Activated CD8-positive, alpha-beta memory T cell treated with anti-CD3 and anti-CD28 coated beads for 36 hours (primary cell): ENCODE results near the gene RNPEPL1. TPM values are rescaled to one million over a fixed set of nuclear protein-coding genes. Genes with fewer than 3 reads are reported as not detected.

Source experiments
- CTCF ChIA-PET: fragments of 350-600 bp; sonication (Branson Sonifier 250); formaldehyde crosslinking; loops from one replicate; lab custom pipeline; 2021; ENCODE audit warnings: antibody characterized with exemption; lab: Charles Lee
- POLR2A ChIA-PET: fragments of 350-600 bp; sonication (Branson Sonifier 250); formaldehyde crosslinking; loops from one replicate; lab custom pipeline; 2021; ENCODE audit warnings: antibody characterized with exemption; lab: Charles Lee
- total RNA-seq, 2 experiments: library from RNA; stranded (reverse); gene quantifications; one replicate each; pipeline ENCODE4 v1.2.3, GENCODE V29; 2021

RNPEPL1 gene
- total RNA-seq, 2 experiments from 2014 or later: 50.8 to 51.7 TPM

- CTCF ChIA-PET: interaction anchor here (1.4 to 1.8 kb wide), 3 partner anchors 21 to 62 kb away, joined by 3 to 14 read pairs (median 9); partner anchors contain the start of gene CAPN10
- POLR2A ChIA-PET: interaction anchor here (1.4 to 2.1 kb wide), 4 partner anchors 9 to 45 kb away, joined by 4 to 13 read pairs (median 8); partner anchors contain the start of gene CAPN10
Observed at GRCh38 chr2:240560084-240560479, 8.2 kb upstream of the RNPEPL1 start, which contains the start of gene DUSP28. TSS of gene DUSP28 (plus strand) at chr2:240560357. CDS start at chr2:240560685, 328 bp downstream.

DNA sequence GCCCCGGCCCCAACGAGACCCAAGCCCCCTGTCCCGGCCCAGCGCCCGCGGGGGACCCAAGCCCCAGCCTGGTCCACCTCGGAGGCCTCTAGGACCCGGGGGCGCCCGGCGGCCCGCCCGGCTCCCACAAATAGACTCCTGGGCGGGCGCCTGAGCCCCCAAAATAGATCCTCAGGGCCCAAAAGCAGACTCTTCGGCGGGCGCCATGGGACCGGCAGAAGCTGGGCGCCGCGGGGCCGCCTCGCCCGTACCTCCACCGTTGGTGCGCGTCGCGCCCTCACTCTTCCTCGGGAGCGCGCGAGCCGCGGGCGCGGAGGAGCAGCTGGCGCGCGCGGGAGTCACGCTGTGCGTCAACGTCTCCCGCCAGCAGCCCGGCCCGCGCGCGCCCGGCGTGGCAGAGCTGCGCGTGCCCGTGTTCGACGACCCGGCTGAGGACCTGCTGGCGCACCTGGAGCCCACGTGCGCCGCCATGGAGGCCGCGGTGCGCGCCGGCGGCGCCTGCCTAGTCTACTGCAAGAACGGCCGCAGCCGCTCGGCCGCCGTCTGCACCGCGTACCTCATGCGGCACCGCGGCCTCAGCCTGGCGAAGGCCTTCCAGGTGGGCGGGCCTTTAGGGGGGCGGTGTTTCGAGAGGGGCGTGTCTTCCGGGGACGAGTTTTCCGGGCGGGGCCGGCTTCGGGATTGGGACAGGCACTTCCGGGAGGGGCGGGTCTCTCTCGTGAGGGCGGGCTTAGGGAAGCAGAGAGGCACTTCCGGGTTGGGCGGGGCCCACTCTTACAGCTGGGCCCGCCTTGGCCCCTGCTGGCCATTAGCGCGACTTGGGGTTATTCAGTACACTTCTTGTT lies 7.6 kb upstream of the RNPEPL1 start:
- ChIA-PET CTCF (interaction anchor here (1.4 to 1.8 kb wide), 4 partner anchors 20 to 61 kb away, joined by 3 to 14 read pairs (median 8); partner anchors contain the start of gene CAPN10), POLR2A (interaction anchor here (1.4 to 2.1 kb wide), 4 partner anchors 8 to 46 kb away, joined by 4 to 13 read pairs (median 8); partner anchors contain the start of gene CAPN10)

- ChIA-PET POLR2A (interaction anchor here (1.4 to 2.1 kb wide), 4 partner anchors 8 to 46 kb away, joined by 4 to 13 read pairs (median 8); partner anchors contain the start of gene CAPN10), CTCF (interaction anchor here (1.4 to 1.8 kb wide), 4 partner anchors 19 to 60 kb away, joined by 3 to 14 read pairs (median 8); partner anchors contain the start of gene CAPN10)
Observed at GRCh38 chr2:240561325-240561971, 6.8 kb upstream of the RNPEPL1 start.

DNA sequence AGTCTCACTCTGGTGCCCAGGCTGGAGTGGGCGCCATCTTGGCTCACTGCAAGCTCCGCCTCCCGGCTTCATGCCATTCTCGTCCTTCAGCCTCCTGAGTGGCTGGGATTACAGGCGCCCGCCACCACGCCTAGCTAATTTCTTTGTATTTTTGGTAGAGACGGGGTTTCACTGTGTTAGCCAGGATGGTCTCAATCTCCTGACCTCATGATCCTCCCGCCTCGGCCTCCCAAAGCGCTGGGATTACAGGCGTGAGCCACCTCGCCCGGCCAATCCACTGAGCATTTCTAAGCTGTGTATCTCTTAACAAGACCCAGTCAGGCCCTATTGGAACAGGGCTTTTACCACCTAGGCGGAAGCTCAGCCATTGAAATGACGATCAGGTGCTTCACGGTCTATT lies 5.1 kb upstream of the RNPEPL1 start:
- CTCF ChIA-PET: interaction anchor here (0.9 to 4.2 kb wide), 4 partner anchors 17 to 49 kb away, joined by 4 to 30 read pairs (median 4); partner anchors contain the start of gene CAPN10
- POLR2A ChIA-PET: interaction anchor here (0.7 to 5.2 kb wide), 2 partner anchors 17 to 23 kb away, joined by 3 to 52 read pairs; partner anchors contain the start of gene CAPN10

- ChIA-PET POLR2A (interaction anchor here (2.5 to 5.2 kb wide), 3 partner anchors 16 to 58 kb away, joined by 11 to 52 read pairs (median 19); partner anchors contain the start of gene CAPN10), CTCF (interaction anchor here (1.2 to 4.2 kb wide), 5 partner anchors 15 to 58 kb away, joined by 4 to 42 read pairs (median 30); partner anchors contain the start of gene CAPN10)
Observed at GRCh38 chr2:240563951-240564560, 4.2 kb upstream of the RNPEPL1 start.

DNA sequence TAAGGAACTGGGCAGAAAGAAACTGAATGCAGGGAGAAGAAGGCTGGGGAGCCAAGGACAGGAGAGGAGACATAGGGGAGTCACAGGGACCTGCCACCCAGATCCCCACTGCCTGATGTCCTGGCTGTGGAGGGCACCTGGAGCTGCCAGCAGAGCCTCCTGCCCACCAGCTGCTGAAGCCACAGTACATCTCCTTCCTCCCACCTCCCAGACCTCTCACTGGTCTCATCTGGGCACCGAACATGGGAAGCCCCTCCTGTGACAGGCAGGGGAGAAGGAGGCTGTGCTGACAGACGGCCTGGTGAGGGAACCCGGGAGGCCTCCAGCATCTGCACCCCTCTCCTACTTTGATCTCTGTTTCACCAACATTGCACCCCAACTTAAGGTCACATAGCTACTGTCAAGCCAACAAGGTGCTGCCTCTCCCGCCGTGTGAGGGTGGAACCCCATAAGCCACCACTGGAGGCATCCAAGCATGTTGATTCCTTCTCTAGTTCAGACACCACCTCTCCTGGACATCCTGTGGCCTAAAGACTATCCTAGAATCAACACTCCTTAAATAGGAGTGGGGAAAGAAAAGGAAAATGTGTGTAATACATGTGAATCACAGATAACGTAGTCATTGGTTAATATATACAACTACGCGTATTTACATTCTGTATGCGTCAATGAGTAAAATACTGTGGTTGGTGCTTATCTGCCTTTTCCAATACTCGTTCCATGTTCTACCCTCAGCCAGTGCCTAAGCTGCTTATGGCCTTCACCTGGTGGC lies 3.5 kb upstream of the RNPEPL1 start:
- ChIA-PET CTCF (interaction anchor here (1.9 to 4.2 kb wide), 5 partner anchors 14 to 57 kb away, joined by 8 to 42 read pairs (median 30); partner anchors contain the start of gene CAPN10), POLR2A (interaction anchor here (2.5 to 5.2 kb wide), 3 partner anchors 15 to 57 kb away, joined by 11 to 52 read pairs (median 19); partner anchors contain the start of gene CAPN10)

GRCh38 chr2:240565333-240566202 lies 2.7 kb upstream of the RNPEPL1 start:
- POLR2A ChIA-PET: interaction anchor here (0.8 to 5.2 kb wide), 6 partner anchors 14 to 56 kb away, joined by 3 to 52 read pairs (median 12); partner anchors contain the start of gene CAPN10
- CTCF ChIA-PET: interaction anchor here (1.6 to 4.2 kb wide), 7 partner anchors 14 to 59 kb away, joined by 4 to 42 read pairs (median 20); partner anchors contain the start of genes CAPN10 and GPR35

DNA sequence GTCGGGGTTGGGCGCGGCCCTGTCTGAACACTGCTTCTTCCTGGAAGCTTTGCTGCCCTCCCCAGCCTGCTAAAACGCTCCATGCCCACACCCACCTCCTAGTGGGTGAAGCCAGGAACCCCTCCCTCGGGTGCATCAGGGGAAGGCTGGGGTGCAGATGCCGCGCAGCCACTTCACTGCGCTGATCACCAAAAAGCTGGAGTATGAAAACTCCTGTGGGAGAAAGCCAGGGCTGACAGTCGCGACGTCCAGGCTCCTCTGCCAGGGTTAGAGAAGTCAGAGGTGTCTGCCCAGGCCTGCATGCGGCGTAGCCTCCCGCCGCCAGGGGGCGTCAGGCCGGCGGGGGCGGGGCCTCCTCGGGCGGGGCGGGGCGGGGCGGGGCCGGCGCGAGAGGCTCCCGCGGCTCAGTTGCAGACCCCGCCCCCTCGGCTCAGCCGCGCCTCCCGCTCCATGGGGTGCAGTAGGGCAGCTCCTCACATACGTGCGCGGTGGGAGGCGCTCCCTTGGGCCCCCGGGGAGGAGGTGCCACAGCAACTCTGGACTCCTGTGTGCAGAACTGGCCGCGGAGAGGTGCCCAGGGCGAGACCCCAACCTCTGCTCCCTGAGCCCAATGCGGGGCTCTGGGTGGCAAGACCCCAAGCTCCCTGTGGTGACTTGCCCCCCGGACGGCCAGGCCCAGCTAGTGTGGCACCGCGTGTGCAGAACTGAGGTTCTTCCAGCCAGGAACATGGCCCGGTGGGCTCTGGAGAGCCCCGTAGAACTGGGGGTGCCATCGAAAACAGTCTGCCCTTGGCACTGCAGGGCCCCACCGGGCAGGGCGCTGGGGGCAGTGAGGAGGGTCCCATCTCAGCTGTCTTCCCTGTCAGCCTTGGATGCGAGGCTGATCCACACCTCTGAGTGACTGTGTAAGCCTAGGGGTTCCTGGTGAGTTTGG lies 1.8 kb upstream of the RNPEPL1 start:
- CTCF ChIA-PET: interaction anchor here (1.0 to 4.2 kb wide), 8 partner anchors 13 to 58 kb away, joined by 3 to 42 read pairs (median 16); partner anchors contain the start of genes CAPN10 and GPR35
- POLR2A ChIA-PET: interaction anchor here (0.8 to 5.2 kb wide), 6 partner anchors 13 to 55 kb away, joined by 3 to 52 read pairs (median 12); partner anchors contain the start of gene CAPN10

DNA sequence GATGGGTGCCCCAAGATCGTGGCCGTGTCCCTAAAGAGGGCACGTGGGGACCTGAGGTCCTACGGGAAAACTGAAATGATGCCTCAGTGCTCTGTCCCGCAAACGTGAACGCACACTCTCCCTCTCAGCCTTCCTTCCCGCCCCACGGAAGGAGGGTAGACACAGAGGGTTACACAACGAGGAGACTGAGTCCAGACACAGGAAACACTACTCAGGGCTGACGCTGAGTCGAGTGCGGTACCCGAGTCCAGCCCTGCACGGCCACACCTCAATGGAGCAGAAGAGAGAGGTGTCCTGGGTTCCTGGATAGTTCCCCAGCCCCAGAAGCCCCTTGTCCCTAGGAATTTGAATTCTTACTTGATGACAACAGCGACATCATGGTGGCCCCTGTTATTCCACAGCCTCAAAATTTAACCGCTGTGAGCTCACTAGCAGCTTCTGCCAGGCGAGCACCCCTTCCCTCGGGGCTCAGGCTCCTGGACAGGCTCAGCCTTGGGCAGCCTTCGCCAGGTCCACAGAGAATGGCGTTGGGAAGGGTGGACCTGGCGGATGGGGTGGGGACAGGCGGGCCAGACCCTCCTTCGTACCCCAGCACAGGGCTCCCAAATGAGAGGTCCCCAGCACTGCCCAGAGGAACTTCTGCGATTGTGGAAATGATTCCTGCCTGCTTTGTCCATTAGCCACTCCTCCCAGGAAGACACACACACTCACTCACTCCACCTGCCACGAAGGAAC lies 980 bp upstream of the RNPEPL1 start:
- ChIA-PET CTCF (interaction anchor here (1.0 to 4.2 kb wide), 6 partner anchors 12 to 55 kb away, joined by 3 to 42 read pairs (median 25); partner anchors contain the start of gene CAPN10), POLR2A (interaction anchor here (1.2 to 5.2 kb wide), 4 partner anchors 12 to 46 kb away, joined by 3 to 52 read pairs (median 12); partner anchors contain the start of gene CAPN10)

DNA sequence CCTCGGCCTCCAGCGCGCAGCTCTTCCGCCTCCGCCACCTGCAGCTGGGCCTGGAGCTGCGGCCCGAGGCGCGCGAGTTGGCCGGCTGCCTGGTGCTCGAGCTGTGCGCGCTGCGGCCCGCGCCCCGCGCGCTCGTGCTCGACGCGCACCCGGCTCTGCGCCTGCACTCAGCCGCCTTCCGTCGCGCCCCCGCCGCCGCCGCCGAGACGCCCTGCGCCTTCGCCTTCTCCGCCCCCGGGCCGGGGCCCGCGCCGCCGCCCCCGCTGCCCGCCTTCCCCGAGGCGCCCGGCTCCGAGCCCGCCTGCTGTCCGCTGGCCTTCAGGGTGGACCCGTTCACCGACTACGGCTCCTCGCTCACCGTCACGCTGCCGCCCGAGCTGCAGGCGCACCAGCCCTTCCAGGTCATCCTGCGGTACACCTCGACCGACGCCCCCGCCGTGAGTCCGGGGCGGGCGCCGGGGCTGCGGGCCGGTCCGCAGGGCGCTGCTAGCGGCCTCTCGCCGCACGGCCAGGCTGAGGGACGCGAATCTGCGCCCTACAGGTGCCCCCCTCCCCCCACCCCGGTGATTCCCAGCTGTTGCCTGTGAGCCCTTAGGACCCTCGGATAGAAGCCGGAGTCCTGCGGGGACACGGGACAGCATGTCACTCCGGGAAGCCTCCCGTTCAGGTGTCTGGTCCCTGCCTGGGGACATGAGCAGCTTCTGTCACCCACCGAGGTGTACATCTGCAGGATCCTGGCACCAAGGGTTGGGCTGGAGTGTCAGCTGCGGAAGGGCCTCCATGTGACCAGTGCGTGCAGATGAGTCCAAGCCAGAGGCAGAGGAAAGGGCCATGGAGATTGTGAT lies 616 bp downstream of the RNPEPL1 start:
- POLR2A ChIA-PET: interaction anchor here (1.4 kb wide), 3 partner anchors 8 to 17 kb away, joined by 4 to 20 read pairs (median 6); partner anchors contain the start of genes CAPN10 and DUSP28
- CTCF ChIA-PET: interaction anchor here (0.7 to 1.2 kb wide), 5 partner anchors 18 to 267 kb away, joined by 3 read pairs; partner anchors contain the start of gene CAPN10

- POLR2A ChIA-PET: interaction anchor here (1.4 kb wide), 3 partner anchors 9 to 17 kb away, joined by 4 to 20 read pairs (median 6); partner anchors contain the start of genes CAPN10 and DUSP28
- CTCF ChIA-PET: interaction anchor here (0.7 to 1.1 kb wide), 4 partner anchors 17 to 267 kb away, joined by 3 read pairs; partner anchors contain the start of gene CAPN10
Observed at GRCh38 chr2:240569523-240569997, 1.3 kb downstream of the RNPEPL1 start.

- ChIA-PET POLR2A (no interaction called here), CTCF (interaction anchor here (1.1 kb wide), 1 partner anchor 17 kb away, joined by 3 read pairs; the partner anchor contains the start of gene CAPN10)
Observed at GRCh38 chr2:240569998-240570530, 1.8 kb downstream of the RNPEPL1 start.
